ENCODE measurements around the gene ATP8A1.

DNA sequence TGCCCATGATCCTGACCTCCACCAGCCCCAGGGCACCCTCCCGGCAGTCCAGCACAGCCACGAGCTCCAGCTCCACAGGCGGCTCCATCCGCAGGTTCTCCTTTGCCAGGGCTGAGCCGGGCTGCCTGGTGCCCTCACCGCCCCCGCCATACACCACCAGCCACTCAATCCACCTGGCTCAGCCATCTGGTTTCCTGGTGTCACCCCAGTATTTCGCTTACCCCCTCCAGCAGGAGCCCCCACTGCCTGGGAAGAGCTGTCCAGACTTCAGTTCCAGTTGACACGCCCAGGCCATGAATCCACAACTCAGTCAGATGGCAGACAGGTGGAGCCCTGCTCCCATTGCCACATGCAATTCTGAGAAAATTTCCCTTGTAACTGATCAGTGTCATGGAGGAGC is 255.7 kb downstream of the ATP8A1 start:
- TF ChIP-seq CTCF (conservative IDR thresholded peaks at IDR 0.05; ENCODE audit: low read depth, low read length), result no peak
- no peak for TF ChIP-seq RAD21 (IDR thresholded peaks at IDR 0.05; ENCODE audit: low read length)
- no peak for TF ChIP-seq POLR2A (IDR thresholded peaks at IDR 0.05; ENCODE audit: low read depth, low read length)

Data from IMR-90 (cell line).